K562 (cell line): ENCODE data around the gene TESK2. TPM values are rescaled to one million over a fixed set of nuclear protein-coding genes. Genes with fewer than 3 reads are reported as not detected.

Source experiments
- CBX3 ChIP-seq, 2 experiments: IDR thresholded peaks; 1 replicate in 1 of 2; 2 replicates in 1 of 2; pipeline ENCODE4 v1.6.1; 2012; ENCODE audit warnings: inconsistent platforms in 2 of 2, low read length in 2 of 2, borderline replicate concordance in 1 of 2, control low read depth in 1 of 2
- CREM ChIP-seq: IDR thresholded peaks from 2 replicates; pipeline ENCODE4 v1.6.1; 2014; ENCODE audit warnings: antibody characterized with exemption, low read depth
- DDX20 ChIP-seq: fragments of 450-650 bp; IDR thresholded peaks from 2 replicates; pipeline ENCODE4 v1.6.1; 2016; ENCODE audit warnings: missing genetic modification characterization, low read depth, mild to moderate bottlenecking, missing compliant biosample characterization, moderate library complexity
- EWSR1 ChIP-seq: fragments of 450-650 bp; IDR thresholded peaks from 2 replicates; pipeline ENCODE4 v1.6.1; 2018; ENCODE audit warnings: borderline replicate concordance, mild to moderate bottlenecking, low read depth, moderate library complexity; ENCODE audit not compliant: partially characterized antibody
- MCM5 ChIP-seq: fragments of 450-650 bp; IDR thresholded peaks from 2 replicates; pipeline ENCODE4 v1.6.1; 2016; ENCODE audit warnings: low read depth
- MIER1 ChIP-seq: fragments of 450-650 bp; IDR thresholded peaks from 2 replicates; pipeline ENCODE4 v1.6.1; 2016; ENCODE audit warnings: antibody characterized with exemption, mild to moderate bottlenecking, low read depth
- PTRF ChIP-seq: fragments of 450-650 bp; IDR thresholded peaks from 2 replicates; pipeline ENCODE4 v1.6.1; 2016; ENCODE audit warnings: mild to moderate bottlenecking, missing genetic modification characterization, missing compliant biosample characterization
- SIX5 ChIP-seq, 2 experiments: IDR thresholded peaks; 2 replicates each; pipeline ENCODE4 v1.6.1; 2011; ENCODE audit warnings: low read length in 2 of 2, borderline replicate concordance in 1 of 2, low read depth in 1 of 2, mild to moderate bottlenecking in 1 of 2, moderate library complexity in 1 of 2; ENCODE audit not compliant: insufficient read depth in 1 of 2
- SUPT5H ChIP-seq: fragments of 450-650 bp; IDR thresholded peaks from 2 replicates; pipeline ENCODE4 v1.6.1; 2016
- TEAD2 ChIP-seq: fragments of 450-650 bp; IDR thresholded peaks from 2 replicates; pipeline ENCODE4 v1.6.1; 2016; ENCODE audit warnings: missing genetic modification characterization, control low read depth, missing compliant biosample characterization
- TFAM ChIP-seq: fragments of 250-450 bp; sonication (Bioruptor Pico); conservative IDR thresholded peaks from 2 replicates; pipeline ENCODE4 v1.5.0; 2021; ENCODE audit warnings: mild to moderate bottlenecking, moderate library complexity
- ZFP1 ChIP-seq: fragments of 450-650 bp; formaldehyde crosslinking; IDR thresholded peaks from 2 replicates; pipeline ENCODE4 v1.4.0; 2020; ENCODE audit warnings: mild to moderate bottlenecking, mixed read lengths
- ZNF384 ChIP-seq: IDR thresholded peaks from 2 replicates; pipeline ENCODE4 v1.6.1; 2012; ENCODE audit warnings: low read depth, low read length, improper control_type of control experiment
- ZNF445 ChIP-seq: fragments of 250-450 bp; sonication (Bioruptor Pico); IDR thresholded peaks from 2 replicates; pipeline ENCODE4 v1.4.0; 2020; ENCODE audit warnings: low read depth, mild to moderate bottlenecking, moderate library complexity
- ZNF644 ChIP-seq: fragments of 200-800 bp; sonication (Bioruptor generic); IDR thresholded peaks from 2 replicates; pipeline ENCODE4 v1.6.1; 2016; ENCODE audit warnings: low read depth, missing genetic modification characterization, missing compliant biosample characterization
- polyA plus RNA-seq, 8 experiments: library from polyadenylated mRNA; depleted of rRNA in 4 of 8; stranded (reverse) in 5 of 8; unstranded in 3 of 8; fragments of >200 nt; fragmentation: Nextera tagmentation in 2 of 8; fragmentation: Illumina TruSeq in 1 of 8; extraction: Ambion mirVana in 2 of 8; extraction: Trizol in 1 of 8; gene quantifications; 2 replicates each; pipeline versions ENCODE4 v1.2.1 to v1.2.3, GENCODE V29; 2011 to 2014; ENCODE audit warnings: inconsistent platforms in 1 of 8, missing spikeins in 1 of 8
- total RNA-seq, 7 experiments: library from RNA; depleted of rRNA in 6 of 7; stranded (reverse); fragments of >200 nt in 6 of 7; fragmentation: Illumina TruSeq in 2 of 7; extraction: Trizol in 2 of 7; gene quantifications; 2 replicates each; pipeline versions ENCODE4 v1.2.1 to v1.2.3, GENCODE V29; 2011 to 2021; ENCODE audit warnings: low replicate concordance in 1 of 7
- TF ChIP-seq, protein P1 (sequence below): sonication (generic); formaldehyde crosslinking; IDR thresholded peaks from 2 replicates; pipeline ENCODE4 v1.8.0; 2023; ENCODE audit warnings: mild to moderate bottlenecking, missing genetic modification reagents
- TF ChIP-seq, protein P2 (sequence below), 2 experiments: fragments of 150-350 bp in 1 of 2; IDR thresholded peaks; 2 replicates each; pipeline ENCODE4 v1.6.1; 2012 to 2016; ENCODE audit warnings: low read depth in 2 of 2, low read length in 2 of 2, mild to moderate bottlenecking in 1 of 2, moderate library complexity in 1 of 2
- TF ChIP-seq, protein P3 (sequence below): fragments of 450-650 bp; conservative IDR thresholded peaks from 2 replicates; pipeline ENCODE4 v1.6.1; 2016; ENCODE audit warnings: missing genetic modification characterization, low read depth, mild to moderate bottlenecking, missing compliant biosample characterization, moderate library complexity
- TF ChIP-seq, protein P4 (sequence below): fragments of 250-450 bp; sonication (Bioruptor Pico); IDR thresholded peaks from 2 replicates; pipeline ENCODE4 v1.4.0; 2020

TESK2 gene
- total and polyA plus RNA-seq, 9 of the 15 experiments (the other 6 are each of a cell fraction or from before 2014, with no cell fraction given) = 1.6 to 5.3 (median 3.7) TPM

DNA sequence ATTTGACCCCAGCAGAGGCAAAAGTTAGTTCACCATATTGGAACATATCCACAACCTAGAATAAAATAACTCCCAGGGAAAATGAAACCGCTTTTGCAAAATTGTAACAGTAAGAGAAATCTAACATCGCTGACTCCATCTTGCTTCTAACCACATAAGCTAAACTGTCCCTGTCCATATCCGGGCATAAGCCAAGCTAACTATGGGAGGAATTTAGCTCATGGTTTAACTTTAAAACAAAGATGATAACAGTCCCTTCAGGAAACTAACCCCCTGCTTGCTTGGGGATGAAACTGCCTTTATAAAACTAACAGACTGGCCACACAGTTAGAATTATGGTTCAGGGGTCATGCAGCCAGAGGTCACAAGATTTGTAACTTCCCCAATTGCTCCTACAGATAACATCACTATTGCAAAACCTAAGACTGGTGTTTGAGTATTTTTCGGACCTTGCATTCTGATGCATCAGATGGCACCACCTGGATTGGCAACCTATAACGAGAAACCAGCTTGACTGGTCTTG is 46.3 kb downstream of the TESK2 start (continued):
- no peak for TF ChIP-seq MCM5
- TF ChIP-seq SUPT5H = no peak
- no peak for TF ChIP-seq TFAM
- TF ChIP-seq ZNF445 = no peak
- TF ChIP-seq, protein P1, sequence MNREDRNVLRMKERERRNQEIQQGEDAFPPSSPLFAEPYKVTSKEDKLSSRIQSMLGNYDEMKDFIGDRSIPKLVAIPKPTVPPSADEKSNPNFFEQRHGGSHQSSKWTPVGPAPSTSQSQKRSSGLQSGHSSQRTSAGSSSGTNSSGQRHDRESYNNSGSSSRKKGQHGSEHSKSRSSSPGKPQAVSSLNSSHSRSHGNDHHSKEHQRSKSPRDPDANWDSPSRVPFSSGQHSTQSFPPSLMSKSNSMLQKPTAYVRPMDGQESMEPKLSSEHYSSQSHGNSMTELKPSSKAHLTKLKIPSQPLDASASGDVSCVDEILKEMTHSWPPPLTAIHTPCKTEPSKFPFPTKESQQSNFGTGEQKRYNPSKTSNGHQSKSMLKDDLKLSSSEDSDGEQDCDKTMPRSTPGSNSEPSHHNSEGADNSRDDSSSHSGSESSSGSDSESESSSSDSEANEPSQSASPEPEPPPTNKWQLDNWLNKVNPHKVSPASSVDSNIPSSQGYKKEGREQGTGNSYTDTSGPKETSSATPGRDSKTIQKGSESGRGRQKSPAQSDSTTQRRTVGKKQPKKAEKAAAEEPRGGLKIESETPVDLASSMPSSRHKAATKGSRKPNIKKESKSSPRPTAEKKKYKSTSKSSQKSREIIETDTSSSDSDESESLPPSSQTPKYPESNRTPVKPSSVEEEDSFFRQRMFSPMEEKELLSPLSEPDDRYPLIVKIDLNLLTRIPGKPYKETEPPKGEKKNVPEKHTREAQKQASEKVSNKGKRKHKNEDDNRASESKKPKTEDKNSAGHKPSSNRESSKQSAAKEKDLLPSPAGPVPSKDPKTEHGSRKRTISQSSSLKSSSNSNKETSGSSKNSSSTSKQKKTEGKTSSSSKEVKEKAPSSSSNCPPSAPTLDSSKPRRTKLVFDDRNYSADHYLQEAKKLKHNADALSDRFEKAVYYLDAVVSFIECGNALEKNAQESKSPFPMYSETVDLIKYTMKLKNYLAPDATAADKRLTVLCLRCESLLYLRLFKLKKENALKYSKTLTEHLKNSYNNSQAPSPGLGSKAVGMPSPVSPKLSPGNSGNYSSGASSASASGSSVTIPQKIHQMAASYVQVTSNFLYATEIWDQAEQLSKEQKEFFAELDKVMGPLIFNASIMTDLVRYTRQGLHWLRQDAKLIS (CRISPR knock-in tag) = no peak
- no peak for TF ChIP-seq EWSR1
- TF ChIP-seq DDX20 (tag) = peak; percentile 79; the same call in 1 of the 2 replicates
- no peak for TF ChIP-seq ZNF384
- no peak for TF ChIP-seq MIER1
- TF ChIP-seq ZFP1 (CRISPR knock-in tag) = no peak
- TF ChIP-seq, protein P2, sequence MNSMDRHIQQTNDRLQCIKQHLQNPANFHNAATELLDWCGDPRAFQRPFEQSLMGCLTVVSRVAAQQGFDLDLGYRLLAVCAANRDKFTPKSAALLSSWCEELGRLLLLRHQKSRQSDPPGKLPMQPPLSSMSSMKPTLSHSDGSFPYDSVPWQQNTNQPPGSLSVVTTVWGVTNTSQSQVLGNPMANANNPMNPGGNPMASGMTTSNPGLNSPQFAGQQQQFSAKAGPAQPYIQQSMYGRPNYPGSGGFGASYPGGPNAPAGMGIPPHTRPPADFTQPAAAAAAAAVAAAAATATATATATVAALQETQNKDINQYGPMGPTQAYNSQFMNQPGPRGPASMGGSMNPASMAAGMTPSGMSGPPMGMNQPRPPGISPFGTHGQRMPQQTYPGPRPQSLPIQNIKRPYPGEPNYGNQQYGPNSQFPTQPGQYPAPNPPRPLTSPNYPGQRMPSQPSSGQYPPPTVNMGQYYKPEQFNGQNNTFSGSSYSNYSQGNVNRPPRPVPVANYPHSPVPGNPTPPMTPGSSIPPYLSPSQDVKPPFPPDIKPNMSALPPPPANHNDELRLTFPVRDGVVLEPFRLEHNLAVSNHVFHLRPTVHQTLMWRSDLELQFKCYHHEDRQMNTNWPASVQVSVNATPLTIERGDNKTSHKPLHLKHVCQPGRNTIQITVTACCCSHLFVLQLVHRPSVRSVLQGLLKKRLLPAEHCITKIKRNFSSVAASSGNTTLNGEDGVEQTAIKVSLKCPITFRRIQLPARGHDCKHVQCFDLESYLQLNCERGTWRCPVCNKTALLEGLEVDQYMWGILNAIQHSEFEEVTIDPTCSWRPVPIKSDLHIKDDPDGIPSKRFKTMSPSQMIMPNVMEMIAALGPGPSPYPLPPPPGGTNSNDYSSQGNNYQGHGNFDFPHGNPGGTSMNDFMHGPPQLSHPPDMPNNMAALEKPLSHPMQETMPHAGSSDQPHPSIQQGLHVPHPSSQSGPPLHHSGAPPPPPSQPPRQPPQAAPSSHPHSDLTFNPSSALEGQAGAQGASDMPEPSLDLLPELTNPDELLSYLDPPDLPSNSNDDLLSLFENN (IDR thresholded peaks at IDR 0.05; ENCODE audit: low read depth in 2 of 2, low read length in 2 of 2) = no peak
- TF ChIP-seq TEAD2 = 0 out of 2 replicates have a peak, but pooled peaks have one; percentile 56
- TF ChIP-seq, protein P3, sequence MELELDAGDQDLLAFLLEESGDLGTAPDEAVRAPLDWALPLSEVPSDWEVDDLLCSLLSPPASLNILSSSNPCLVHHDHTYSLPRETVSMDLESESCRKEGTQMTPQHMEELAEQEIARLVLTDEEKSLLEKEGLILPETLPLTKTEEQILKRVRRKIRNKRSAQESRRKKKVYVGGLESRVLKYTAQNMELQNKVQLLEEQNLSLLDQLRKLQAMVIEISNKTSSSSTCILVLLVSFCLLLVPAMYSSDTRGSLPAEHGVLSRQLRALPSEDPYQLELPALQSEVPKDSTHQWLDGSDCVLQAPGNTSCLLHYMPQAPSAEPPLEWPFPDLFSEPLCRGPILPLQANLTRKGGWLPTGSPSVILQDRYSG (tag) = peak; percentile 87
- TF ChIP-seq CREM = no peak
- TF ChIP-seq PTRF = peak; percentile 83
- no peak for TF ChIP-seq CBX3 (IDR thresholded peaks at IDR 0.05; ENCODE audit: borderline replicate concordance in 1 of 2, low read length in 2 of 2)
- TF ChIP-seq, protein P4, sequence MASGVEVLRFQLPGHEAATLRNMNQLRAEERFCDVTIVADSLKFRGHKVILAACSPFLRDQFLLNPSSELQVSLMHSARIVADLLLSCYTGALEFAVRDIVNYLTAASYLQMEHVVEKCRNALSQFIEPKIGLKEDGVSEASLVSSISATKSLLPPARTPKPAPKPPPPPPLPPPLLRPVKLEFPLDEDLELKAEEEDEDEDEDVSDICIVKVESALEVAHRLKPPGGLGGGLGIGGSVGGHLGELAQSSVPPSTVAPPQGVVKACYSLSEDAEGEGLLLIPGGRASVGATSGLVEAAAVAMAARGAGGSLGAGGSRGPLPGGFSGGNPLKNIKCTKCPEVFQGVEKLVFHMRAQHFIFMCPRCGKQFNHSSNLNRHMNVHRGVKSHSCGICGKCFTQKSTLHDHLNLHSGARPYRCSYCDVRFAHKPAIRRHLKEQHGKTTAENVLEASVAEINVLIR (CRISPR knock-in tag) = 0 out of 2 replicates have a peak, but pooled peaks have one; percentile 25
- 0 out of 2 replicates have a peak, but pooled peaks have one; percentile 72 for TF ChIP-seq ZNF644 (tag)
- no peak for TF ChIP-seq SIX5 (IDR thresholded peaks at IDR 0.05; ENCODE audit: borderline replicate concordance in 1 of 2, insufficient read depth in 1 of 2, low read depth in 1 of 2, low read length in 2 of 2)
